ENCODE measurements around the gene ARHGAP33.

Gene ARHGAP33

GRCh38 chr19:35818445-35818844, 43.1 kb downstream of the ARHGAP33 start:
- no peak for DNase-seq (ENCODE audit: low read depth)
- no peak overlapping the region for H3K4me3 ChIP-seq (ENCODE audit: control insufficient read depth, low read depth, low read length)
- TF ChIP-seq CTCF (IDR thresholded peaks at IDR 0.05; ENCODE audit: control insufficient read depth, insufficient read depth, low read depth, low read length, missing control alignments) = no peak

GRCh38 chr19:35822579-35822978, 47.2 kb downstream of the ARHGAP33 start:
- H3K4me3 ChIP-seq (ENCODE audit: control insufficient read depth, low read depth, low read length) = no peak overlapping the region
- DNase-seq (ENCODE audit: low read depth) = no peak
- TF ChIP-seq CTCF (IDR thresholded peaks at IDR 0.05; ENCODE audit: control insufficient read depth, insufficient read depth, low read depth, low read length, missing control alignments) = no peak

GRCh38 chr19:35824150-35824549, 48.8 kb downstream of the ARHGAP33 start:
- no peak for DNase-seq (ENCODE audit: low read depth)
- no peak for TF ChIP-seq CTCF (IDR thresholded peaks at IDR 0.05; ENCODE audit: control insufficient read depth, insufficient read depth, low read depth, low read length, missing control alignments)

GRCh38 chr19:35828692-35829301, 53.4 kb downstream of the ARHGAP33 start:
- TF ChIP-seq CTCF (IDR thresholded peaks at IDR 0.05; ENCODE audit: control insufficient read depth, insufficient read depth, low read depth, low read length, missing control alignments) = no peak
- no peak overlapping the region for H3K4me3 ChIP-seq (ENCODE audit: control insufficient read depth, low read depth, low read length)
- DNase-seq (ENCODE audit: low read depth) = peak; percentile 3

More at GRCh38 chr19:35824150-35824549, 48.8 kb downstream of the ARHGAP33 start:
- H3K4me3 ChIP-seq (ENCODE audit: control insufficient read depth, low read depth, low read length) = no peak overlapping the region

GRCh38 chr19:35830986-35831385, 55.6 kb downstream of the ARHGAP33 start:
- no peak overlapping the region for H3K4me3 ChIP-seq (ENCODE audit: control insufficient read depth, low read depth, low read length)
- DNase-seq (ENCODE audit: low read depth) = no peak
- no peak for TF ChIP-seq CTCF (IDR thresholded peaks at IDR 0.05; ENCODE audit: control insufficient read depth, insufficient read depth, low read depth, low read length, missing control alignments)

- no peak overlapping the region for H3K4me3 ChIP-seq (ENCODE audit: control insufficient read depth, low read depth, low read length)
- no peak for DNase-seq (ENCODE audit: low read depth)
- no peak for TF ChIP-seq CTCF (IDR thresholded peaks at IDR 0.05; ENCODE audit: control insufficient read depth, insufficient read depth, low read depth, low read length, missing control alignments)
Measured at GRCh38 chr19:35832054-35832453, 56.7 kb downstream of the ARHGAP33 start.
